BJ (cell line): ENCODE results near the gene DDC. TPM values are rescaled to one million over a fixed set of nuclear protein-coding genes. Genes with fewer than 3 reads are reported as not detected.
"Not testable (repeated sequence)": the region's sequence is repeated elsewhere in the genome, so short reads cannot be mapped to it uniquely, and the experiment has no call there.

Source experiments
- CTCF ChIA-PET: fragments of 350-600 bp; formaldehyde crosslinking; extraction: SDS; loops from one replicate; lab custom pipeline; 2021; ENCODE audit warnings: antibody characterized with exemption, inconsistent platforms; lab: Yijun Ruan, JAX
- POLR2A ChIA-PET: fragments of 300-600 bp; sonication (Branson Sonifier 250); formaldehyde crosslinking; extraction: SDS; loops from one replicate; lab custom pipeline; 2021; ENCODE audit warnings: antibody characterized with exemption; lab: Charles Lee
- DNase-seq: peaks from one replicate; pipeline ENCODE4 v3.0.0-alpha.2; 2011; ENCODE audit warnings: low read depth
- H3K27me3 ChIP-seq: 2 replicates; pipeline ENCODE4 v1.6.0; 2011; ENCODE audit warnings: low read length; ENCODE audit not compliant: control insufficient read depth, insufficient read depth
- H3K36me3 ChIP-seq: 2 replicates; pipeline ENCODE4 v1.5.1; 2011; ENCODE audit warnings: low read length; ENCODE audit not compliant: control insufficient read depth, insufficient read depth
- H3K4me3 ChIP-seq: 2 replicates; pipeline ENCODE4 v1.5.1; 2011; ENCODE audit warnings: low read depth, mild to moderate bottlenecking, control low read depth, low read length
- polyA plus RNA-seq: library from polyadenylated mRNA; depleted of rRNA; stranded (reverse); fragments of >200 nt; gene quantifications from 2 replicates; pipeline ENCODE4 v1.2.3, GENCODE V29; 2011
- TF ChIP-seq, protein P1 (sequence below): IDR thresholded peaks from 2 replicates; pipeline ENCODE4 v1.5.1; 2011; ENCODE audit warnings: low read depth, mild to moderate bottlenecking, control low read depth, inconsistent platforms, low read length, moderate library complexity; ENCODE audit not compliant: insufficient read depth

DDC gene
- polyA plus RNA-seq, 1 experiment = not detected

- POLR2A ChIA-PET = no interaction called here
- Histone ChIP-seq H3K36me3 (no peaks in the 10 kb centered on the region), H3K4me3 (no peak overlapping the region), H3K27me3 (peaks cover 1% of the 10 kb centered on the region)
- TF ChIP-seq, protein P1, sequence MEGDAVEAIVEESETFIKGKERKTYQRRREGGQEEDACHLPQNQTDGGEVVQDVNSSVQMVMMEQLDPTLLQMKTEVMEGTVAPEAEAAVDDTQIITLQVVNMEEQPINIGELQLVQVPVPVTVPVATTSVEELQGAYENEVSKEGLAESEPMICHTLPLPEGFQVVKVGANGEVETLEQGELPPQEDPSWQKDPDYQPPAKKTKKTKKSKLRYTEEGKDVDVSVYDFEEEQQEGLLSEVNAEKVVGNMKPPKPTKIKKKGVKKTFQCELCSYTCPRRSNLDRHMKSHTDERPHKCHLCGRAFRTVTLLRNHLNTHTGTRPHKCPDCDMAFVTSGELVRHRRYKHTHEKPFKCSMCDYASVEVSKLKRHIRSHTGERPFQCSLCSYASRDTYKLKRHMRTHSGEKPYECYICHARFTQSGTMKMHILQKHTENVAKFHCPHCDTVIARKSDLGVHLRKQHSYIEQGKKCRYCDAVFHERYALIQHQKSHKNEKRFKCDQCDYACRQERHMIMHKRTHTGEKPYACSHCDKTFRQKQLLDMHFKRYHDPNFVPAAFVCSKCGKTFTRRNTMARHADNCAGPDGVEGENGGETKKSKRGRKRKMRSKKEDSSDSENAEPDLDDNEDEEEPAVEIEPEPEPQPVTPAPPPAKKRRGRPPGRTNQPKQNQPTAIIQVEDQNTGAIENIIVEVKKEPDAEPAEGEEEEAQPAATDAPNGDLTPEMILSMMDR = no peak
- no peak for DNase-seq
- CTCF ChIA-PET = no interaction called here
Measured at GRCh38 chr7:50538478-50538877, 26.7 kb downstream of the DDC start.

DNA sequence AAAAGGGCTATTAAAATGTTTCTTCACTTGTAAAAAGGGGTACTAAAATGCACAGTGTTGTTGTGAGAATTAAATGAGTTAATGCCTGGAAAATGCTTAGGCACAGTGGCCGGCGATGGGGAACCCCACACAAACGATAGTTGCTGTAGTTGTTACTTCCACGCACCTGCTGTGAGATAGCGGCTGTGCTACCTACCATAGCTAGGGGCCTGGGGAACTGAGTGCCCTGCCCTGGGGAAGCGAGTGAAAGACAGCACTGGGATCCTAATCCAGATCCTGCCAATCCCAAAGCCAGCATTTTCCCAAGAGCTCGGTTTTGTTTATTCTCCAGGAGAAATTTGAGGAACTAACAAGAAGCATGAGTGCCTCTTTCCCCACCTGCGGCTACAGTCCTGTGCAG lies 27.8 kb downstream of the DDC start:
- peaks cover under 1% of the 10 kb centered on the region for H3K27me3 ChIP-seq
- H3K36me3 ChIP-seq = no peaks in the 10 kb centered on the region
- no peak for DNase-seq
- CTCF ChIA-PET = interaction anchor here (0.8 kb wide), 1 partner anchor 69 kb away, joined by 3 read pairs; no protein-coding TSS in a partner anchor
- POLR2A ChIA-PET = no interaction called here
- TF ChIP-seq, protein P1 = no peak
- no peak overlapping the region for H3K4me3 ChIP-seq

- CTCF ChIA-PET, POLR2A ChIA-PET, H3K36me3 ChIP-seq, H3K27me3 ChIP-seq, H3K4me3 ChIP-seq: not testable (repeated sequence)
- DNase-seq = peak; percentile 69
Measured at GRCh38 chr7:50535291-50535711, 29.9 kb downstream of the DDC start.

DNA sequence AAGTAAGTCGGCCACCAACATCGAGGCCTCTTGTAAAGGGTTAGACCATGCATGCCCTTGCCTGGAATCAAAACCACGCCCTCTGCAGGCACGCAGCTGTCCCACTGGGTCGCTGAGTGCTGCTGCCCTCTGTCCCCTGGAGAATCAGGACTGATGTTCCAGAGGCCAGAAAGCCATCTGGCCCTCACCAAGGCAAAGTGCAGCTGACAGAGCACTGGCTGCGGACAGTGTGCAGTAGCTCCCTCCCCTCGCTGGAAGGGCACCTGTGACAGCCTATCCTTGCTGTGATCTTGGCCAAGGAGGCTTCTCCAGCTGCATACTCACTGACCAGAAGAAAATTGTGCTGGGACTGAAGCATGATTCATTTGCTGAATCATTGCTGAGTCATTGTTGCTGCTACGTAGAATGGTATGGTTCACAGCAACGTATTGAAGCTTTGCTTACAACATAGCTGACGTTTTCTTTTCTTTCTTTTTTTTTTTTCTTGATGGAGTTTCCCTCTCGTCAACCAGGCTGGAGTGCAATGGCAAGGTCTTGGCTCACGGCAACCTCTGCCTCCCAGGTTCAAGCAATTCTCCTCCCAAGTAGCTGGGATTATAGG lies 30.4 kb downstream of the DDC start:
- DNase-seq = peak; percentile 92
- Histone ChIP-seq H3K27me3 (no peaks in the 10 kb centered on the region), H3K36me3 (no peaks in the 10 kb centered on the region), H3K4me3 (no peak overlapping the region)
- CTCF ChIA-PET = interaction anchor here (0.8 kb wide), 1 partner anchor 67 kb away, joined by 3 read pairs; no protein-coding TSS in a partner anchor
- TF ChIP-seq, protein P1 = peak; percentile 30; the same call in 1 of the 2 replicates
- POLR2A ChIA-PET = no interaction called here

GRCh38 chr7:50533866-50534265 lies 31.3 kb downstream of the DDC start:
- H3K4me3 ChIP-seq = no peak overlapping the region
- POLR2A ChIA-PET = no interaction called here
- TF ChIP-seq, protein P1 = no peak
- no peak for DNase-seq
- no peaks in the 10 kb centered on the region for H3K36me3 ChIP-seq
- CTCF ChIA-PET = interaction anchor here (0.8 to 1.7 kb wide), 2 partner anchors 66 to 100 kb away, joined by 3 to 4 read pairs; no protein-coding TSS in a partner anchor
- H3K27me3 ChIP-seq = no peaks in the 10 kb centered on the region
